Body of pancreas (tissue), 4 donors: Measurements from ENCODE around the gene IL17C.

Experiments used
- CTCF ChIP-seq, 7 experiments: fragments of 450-650 bp in 4 of 7; fragments of 200-600 bp in 3 of 7; sonication (generic) in 3 of 7; IDR thresholded peaks; one replicate each; pipeline ENCODE4 v1.5.1; 2016 to 2019; ENCODE audit warnings: antibody characterized with exemption in 7 of 7
- POLR2A ChIP-seq, 3 donors: fragments of 450-650 bp; IDR thresholded peaks; one replicate each; pipeline ENCODE4 v1.6.1; 2016; ENCODE audit warnings: antibody characterized with exemption in 3 of 3, mild to moderate bottlenecking in 2 of 3

- TF ChIP-seq CTCF (IDR thresholded peaks at IDR 0.05) (no peak), POLR2A (IDR thresholded peaks at IDR 0.05) (no peak)
Measured at GRCh38 chr16:88597856-88598491, 40.4 kb upstream of the IL17C start.
